H9 (cell line): ENCODE measurements around the gene STMN1. TPM values are rescaled to one million over a fixed set of nuclear protein-coding genes. Genes with fewer than 3 reads are reported as not detected.

Source experiments
- DNase-seq: peaks from one replicate; pipeline ENCODE4 v3.0.0-alpha.2; 2017
- H2AFZ ChIP-seq: one replicate; pipeline ENCODE4 v1.6.1; 2013; ENCODE audit warnings: mild to moderate bottlenecking, low read length, control low read depth, moderate library complexity
- H2AK5ac ChIP-seq: 2 replicates; pipeline ENCODE4 v1.6.1; 2013; ENCODE audit warnings: low read length, control low read depth, mixed read lengths; ENCODE audit not compliant: insufficient read length
- H2BK120ac ChIP-seq: one replicate; pipeline ENCODE4 v1.6.1; 2013; ENCODE audit warnings: low read depth, mild to moderate bottlenecking, low read length, control low read depth, inconsistent platforms; ENCODE audit not compliant: poor library complexity, severe bottlenecking
- H2BK12ac ChIP-seq: 2 replicates; pipeline ENCODE4 v1.6.1; 2013; ENCODE audit warnings: low read length, control low read depth, mixed read lengths, low read depth; ENCODE audit not compliant: insufficient read length
- H2BK15ac ChIP-seq: 2 replicates; pipeline ENCODE4 v1.6.1; 2013; ENCODE audit warnings: low read depth, low read length, control low read depth
- H2BK20ac ChIP-seq: one replicate; pipeline ENCODE4 v1.6.1; 2013; ENCODE audit warnings: low read depth, mild to moderate bottlenecking, low read length, control low read depth, inconsistent platforms; ENCODE audit not compliant: poor library complexity, severe bottlenecking
- H2BK5ac ChIP-seq: 2 replicates; pipeline ENCODE4 v1.6.1; 2013; ENCODE audit warnings: low read length, control low read depth, mixed read lengths; ENCODE audit not compliant: insufficient read length
- H3K14ac ChIP-seq: 2 replicates; pipeline ENCODE4 v1.6.1; 2013; ENCODE audit warnings: low read length, control low read depth; ENCODE audit not compliant: insufficient read depth
- H3K18ac ChIP-seq: 2 replicates; pipeline ENCODE4 v1.6.1; 2013; ENCODE audit warnings: low read depth, mild to moderate bottlenecking, mixed read lengths, low read length, control low read depth; ENCODE audit not compliant: insufficient read length
- H3K23ac ChIP-seq: 2 replicates; pipeline ENCODE4 v1.6.1; 2013; ENCODE audit warnings: low read length, control low read depth, mixed read lengths, low read depth; ENCODE audit not compliant: insufficient read length
- H3K23me2 ChIP-seq: 2 replicates; pipeline ENCODE4 v1.6.1; 2013; ENCODE audit warnings: low read depth, mild to moderate bottlenecking, mixed read lengths, low read length, control low read depth; ENCODE audit not compliant: insufficient read length, poor library complexity, severe bottlenecking
- H3K27ac ChIP-seq: 2 replicates; pipeline ENCODE4 v1.5.1; 2013; ENCODE audit warnings: low read length, control low read depth, mixed read lengths, low read depth; ENCODE audit not compliant: insufficient read length
- H3K27me3 ChIP-seq: 2 replicates; pipeline ENCODE4 v1.6.1; 2013; ENCODE audit warnings: low read length, control low read depth, inconsistent platforms; ENCODE audit not compliant: insufficient read depth
- H3K4ac ChIP-seq: 2 replicates; pipeline ENCODE4 v1.6.1; 2013; ENCODE audit warnings: low read depth, mild to moderate bottlenecking, control low read depth, inconsistent platforms, low read length, moderate library complexity
- H3K4me1 ChIP-seq: 2 replicates; pipeline ENCODE4 v1.6.1; 2013; ENCODE audit warnings: low read length, control low read depth, inconsistent platforms; ENCODE audit not compliant: insufficient read depth
- H3K4me2 ChIP-seq: 2 replicates; pipeline ENCODE4 v1.6.1; 2013; ENCODE audit warnings: low read length, control low read depth, mixed read lengths; ENCODE audit not compliant: insufficient read length, insufficient read depth
- H3K56ac ChIP-seq: 2 replicates; pipeline ENCODE4 v1.6.1; 2013; ENCODE audit warnings: low read depth, mild to moderate bottlenecking, mixed read lengths, low read length, control low read depth; ENCODE audit not compliant: insufficient read length
- H3K79me1 ChIP-seq: 2 replicates; pipeline ENCODE4 v1.6.1; 2013; ENCODE audit warnings: low read depth, mild to moderate bottlenecking, moderate library complexity, low read length, control low read depth, inconsistent platforms; ENCODE audit not compliant: insufficient read depth, poor library complexity, severe bottlenecking
- H3K79me2 ChIP-seq: 2 replicates; pipeline ENCODE4 v1.6.1; 2013; ENCODE audit warnings: low read length, control low read depth, inconsistent platforms; ENCODE audit not compliant: insufficient read depth
- H3K9ac ChIP-seq: 2 replicates; pipeline ENCODE4 v1.6.1; 2013; ENCODE audit warnings: low read length, control low read depth, mixed read lengths; ENCODE audit not compliant: insufficient read length; ENCODE audit errors: extremely low read depth
- H3K9me3 ChIP-seq: one replicate; pipeline ENCODE4 v1.6.1; 2013; ENCODE audit warnings: low read depth, low read length, inconsistent platforms; ENCODE audit not compliant: control insufficient read depth
- H3T11ph ChIP-seq: one replicate; pipeline ENCODE4 v1.6.1; 2013; ENCODE audit warnings: mild to moderate bottlenecking, low read length, control low read depth, inconsistent platforms
- H4K20me1 ChIP-seq: one replicate; pipeline ENCODE4 v1.6.1; 2013; ENCODE audit not compliant: control insufficient read depth, insufficient read length, insufficient read depth
- H4K5ac ChIP-seq: 2 replicates; pipeline ENCODE4 v1.6.1; 2013; ENCODE audit warnings: low read depth, mild to moderate bottlenecking, mixed read lengths, low read length, control low read depth; ENCODE audit not compliant: insufficient read length
- H4K8ac ChIP-seq: replicated peaks from 2 replicates; pipeline ENCODE4 v1.6.1; 2013; ENCODE audit warnings: low read length, control low read depth, mixed read lengths, low read depth; ENCODE audit not compliant: insufficient read length
- H4K91ac ChIP-seq: 2 replicates; pipeline ENCODE4 v1.6.1; 2013; ENCODE audit warnings: low read depth, mild to moderate bottlenecking, moderate library complexity, mixed read lengths, low read length, control low read depth; ENCODE audit not compliant: insufficient read length
- H3K27ac Mint-ChIP-seq, 3 experiments: 2 replicates in 2 of 3; 3 replicates in 1 of 3; pipeline ENCODE4 v1.8.0; 2020 to 2021; ENCODE audit warnings: mixed read lengths in 3 of 3, mild to moderate bottlenecking in 1 of 3, moderate library complexity in 1 of 3
- H3K27me3 Mint-ChIP-seq: 2 replicates; pipeline ENCODE4 v1.8.0; 2021; ENCODE audit warnings: low read depth, mild to moderate bottlenecking, moderate library complexity, mixed read lengths
- H3K36me3 Mint-ChIP-seq, 3 experiments: 2 replicates in 2 of 3; 3 replicates in 1 of 3; pipeline ENCODE4 v1.8.0; 2020 to 2021; ENCODE audit warnings: low read depth in 3 of 3, mixed read lengths in 3 of 3; ENCODE audit not compliant: insufficient read depth in 1 of 3
- H3K4me1 Mint-ChIP-seq, 2 experiments: 2 replicates each; pipeline ENCODE4 v1.8.0; 2020; ENCODE audit warnings: mixed read lengths in 2 of 2
- H3K4me3 Mint-ChIP-seq, 2 experiments: 2 replicates in 1 of 2; 3 replicates in 1 of 2; pipeline ENCODE4 v1.8.0; 2020 to 2021; ENCODE audit warnings: mild to moderate bottlenecking in 2 of 2, mixed read lengths in 2 of 2, moderate library complexity in 1 of 2
- H3K9me3 Mint-ChIP-seq, 2 experiments: 2 replicates in 1 of 2; 3 replicates in 1 of 2; pipeline ENCODE4 v1.8.0; 2020; ENCODE audit warnings: mild to moderate bottlenecking in 2 of 2, mixed read lengths in 2 of 2, moderate library complexity in 1 of 2
- CTCF ChIP-seq: fragments of 200-600 bp; sonication (generic); conservative IDR thresholded peaks from 3 replicates; pipeline ENCODE4 v1.8.0; 2021; ENCODE audit warnings: antibody characterized with exemption, mild to moderate bottlenecking
- WGBS: extraction: QIAGEN DNeasy Blood & Tissue Kit; methylation state at CpG from one replicate; pipeline ENCODE4 v1.1.7; 2013; ENCODE audit warnings: missing lambda C conversion rate, low lambda C conversion rate, mixed read lengths; ENCODE audit not compliant: insufficient read length; ENCODE audit errors: extremely low coverage; 5-methylcytosine and 5-hydroxymethylcytosine counted together
- total RNA-seq: library from RNA; stranded (reverse); gene quantifications from 2 replicates; pipeline ENCODE4 v1.2.1, GENCODE V29; 2021

Gene STMN1
- total RNA-seq, 1 experiment from 2014 or later = 500 TPM

GRCh38 chr1:25912076-25912831 lies 6.0 kb upstream of the STMN1 start:
- no peaks in the 10 kb centered on the region; a peak in 1 of 7 replicates for H3K36me3 Mint-ChIP-seq
- Histone ChIP-seq H3K79me2 (no peaks in the 10 kb centered on the region), H3K79me1 (no peaks in the 10 kb centered on the region), H3K23me2 (no peaks in the 10 kb centered on the region), H4K5ac (no peak overlapping the region), H3K23ac (no peak overlapping the region), H3K9ac (no peak overlapping the region), H2AFZ (no peak overlapping the region), H3K14ac (no peak overlapping the region), H3K4ac (no peak overlapping the region), H3T11ph (no peak overlapping the region), H3K9me3 (no peaks in the 10 kb centered on the region), H2BK120ac (no peak overlapping the region), H3K4me2 (no peak overlapping the region), H3K27me3 (no peaks in the 10 kb centered on the region), H4K8ac (no peak overlapping the region), H2AK5ac (no peak overlapping the region), H3K18ac (no peak overlapping the region), H2BK15ac (no peak overlapping the region), H4K91ac (no peak overlapping the region), H3K56ac (no peak overlapping the region), H2BK20ac (no peak overlapping the region), H2BK5ac (no peak overlapping the region), H2BK12ac (no peak overlapping the region), H3K4me1 (no peaks in the 10 kb centered on the region), H4K20me1 (no peaks in the 10 kb centered on the region), H3K27ac (no peak overlapping the region)
- WGBS = no CpG with 5 or more reads among the region's 5 CpGs
- peaks cover 24% of the 10 kb centered on the region for H3K27me3 Mint-ChIP-seq
- peaks cover 11 to 12% of the 10 kb centered on the region in 2 experiments for H3K4me1 Mint-ChIP-seq
- no peak for TF ChIP-seq CTCF
- no peak overlapping the region for H3K4me3 Mint-ChIP-seq
- no peak for DNase-seq
- no peak overlapping the region for H3K27ac Mint-ChIP-seq
- H3K9me3 Mint-ChIP-seq = no peaks in the 10 kb centered on the region
